Stimulated activated naive CD4-positive, alpha-beta T cell treated with Interleukin-2 at 50 U/mL for 16 hours (primary cell): ENCODE results near the gene AMOTL2.

Experiments
- DNase-seq: peaks from one replicate; lab custom pipeline; 2025; lab: John Stamatoyannopoulos, UW

The AMOTL2 gene

DNA sequence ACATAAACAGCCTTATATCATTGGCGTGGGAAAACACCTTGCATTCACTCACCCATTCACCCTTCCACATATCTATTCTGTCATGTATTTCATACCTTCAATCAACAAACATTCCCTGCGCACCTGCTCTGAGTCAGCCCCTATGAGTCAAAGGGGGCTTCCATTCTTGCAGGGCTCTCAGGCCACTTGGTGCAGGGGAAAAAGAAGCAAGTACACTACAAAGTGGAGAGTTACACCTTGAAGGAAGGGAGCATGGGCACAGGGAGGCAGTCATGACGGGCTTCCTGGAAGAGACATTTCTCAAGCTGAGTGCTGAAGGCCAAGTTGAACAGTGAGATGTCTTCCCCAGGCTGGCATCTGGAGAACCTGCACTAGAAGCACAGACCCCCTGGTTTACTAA lies 4.6 kb upstream of the AMOTL2 start:
- DNase-seq: no peak

DNA sequence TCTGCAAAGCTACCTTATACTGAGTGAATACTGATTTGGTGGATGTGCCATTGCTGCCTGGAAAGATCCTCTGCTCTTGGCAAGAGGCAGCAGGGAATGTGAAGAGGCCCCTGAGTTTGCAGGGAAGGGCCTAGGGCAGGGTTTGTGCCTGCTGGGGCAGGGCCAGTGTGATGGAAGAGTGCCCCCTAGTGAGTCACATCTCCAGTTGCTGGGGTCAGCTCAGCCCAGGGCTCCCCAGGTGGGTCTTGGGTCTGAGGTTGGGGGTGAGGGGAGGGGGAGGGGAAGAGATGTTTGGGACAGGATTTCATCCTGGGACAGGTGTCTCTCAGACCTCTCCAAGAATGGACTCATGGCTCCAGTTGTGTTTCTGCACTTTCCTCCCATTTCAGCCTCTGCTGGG lies 4.1 kb upstream of the AMOTL2 start:
- DNase-seq: no peak

DNA sequence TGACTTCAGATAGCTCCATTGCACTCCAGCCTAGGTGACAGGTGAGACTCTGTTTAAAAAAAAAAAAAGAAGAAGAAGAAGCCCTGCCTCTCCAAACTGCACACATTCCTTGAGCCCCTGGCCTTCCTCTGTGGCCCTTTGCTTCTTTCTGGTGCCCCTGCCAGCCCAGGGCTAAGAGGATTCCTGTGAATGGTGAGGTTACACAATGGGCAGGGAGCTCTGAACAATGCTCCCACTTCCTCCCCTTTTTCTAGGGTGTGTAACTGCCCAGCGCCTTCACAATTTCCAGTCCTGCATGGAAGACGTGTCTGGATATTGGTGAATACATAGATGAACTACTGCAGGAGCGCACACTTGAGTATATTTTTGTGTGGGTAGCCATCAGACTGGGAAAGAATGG lies 3.6 kb upstream of the AMOTL2 start:
- DNase-seq: no peak

DNA sequence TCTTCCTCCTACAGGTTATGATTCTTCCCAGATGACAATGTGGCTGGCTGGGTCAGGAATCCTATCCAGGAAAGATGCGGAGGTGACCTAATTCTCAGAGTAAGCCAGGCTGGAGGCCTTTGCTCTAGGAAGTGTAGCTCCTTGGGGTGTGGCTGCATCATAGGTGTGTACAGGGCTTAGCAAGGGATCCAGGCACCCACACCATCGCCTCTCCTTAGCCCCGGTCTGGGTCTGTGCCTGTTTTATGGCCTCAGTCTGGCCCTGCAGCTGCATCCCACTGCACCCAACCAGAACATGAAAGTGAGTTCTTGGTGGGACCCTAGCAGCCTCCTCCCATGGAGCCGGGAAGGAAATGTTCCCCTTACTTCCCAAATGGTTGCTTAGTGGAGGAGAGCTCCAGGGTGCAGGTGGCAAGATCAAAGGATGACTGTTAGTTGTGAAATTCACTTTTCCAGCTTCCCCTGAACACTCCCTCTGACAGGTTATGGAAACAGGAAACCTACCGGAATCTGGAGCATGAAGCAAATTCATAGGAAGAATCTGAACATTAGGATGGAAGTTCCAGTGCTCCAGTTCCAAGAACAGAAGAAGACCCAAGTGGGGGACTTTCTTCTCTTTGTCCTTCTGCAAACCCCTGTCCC lies 2.7 kb upstream of the AMOTL2 start:
- DNase-seq: no peak

DNA sequence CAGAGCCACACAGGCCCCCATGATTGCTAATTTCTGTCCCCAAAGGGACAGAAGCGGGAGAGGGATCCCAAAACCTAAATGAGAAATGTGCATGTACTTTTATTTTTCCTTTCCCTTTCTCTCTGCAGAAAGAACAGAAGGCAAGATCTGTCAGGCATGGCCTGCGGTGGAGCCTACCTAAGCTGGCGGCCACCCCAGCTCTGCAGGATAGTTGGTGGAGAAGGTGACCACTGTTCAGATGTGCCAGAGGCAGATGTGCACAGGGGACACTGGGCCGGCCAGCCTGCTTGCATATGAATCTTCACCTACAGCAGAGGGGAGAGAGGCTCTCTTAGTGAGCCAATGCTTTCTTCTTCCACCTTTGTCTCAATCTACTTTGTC lies 2.1 kb upstream of the AMOTL2 start:
- DNase-seq: no peak

DNA sequence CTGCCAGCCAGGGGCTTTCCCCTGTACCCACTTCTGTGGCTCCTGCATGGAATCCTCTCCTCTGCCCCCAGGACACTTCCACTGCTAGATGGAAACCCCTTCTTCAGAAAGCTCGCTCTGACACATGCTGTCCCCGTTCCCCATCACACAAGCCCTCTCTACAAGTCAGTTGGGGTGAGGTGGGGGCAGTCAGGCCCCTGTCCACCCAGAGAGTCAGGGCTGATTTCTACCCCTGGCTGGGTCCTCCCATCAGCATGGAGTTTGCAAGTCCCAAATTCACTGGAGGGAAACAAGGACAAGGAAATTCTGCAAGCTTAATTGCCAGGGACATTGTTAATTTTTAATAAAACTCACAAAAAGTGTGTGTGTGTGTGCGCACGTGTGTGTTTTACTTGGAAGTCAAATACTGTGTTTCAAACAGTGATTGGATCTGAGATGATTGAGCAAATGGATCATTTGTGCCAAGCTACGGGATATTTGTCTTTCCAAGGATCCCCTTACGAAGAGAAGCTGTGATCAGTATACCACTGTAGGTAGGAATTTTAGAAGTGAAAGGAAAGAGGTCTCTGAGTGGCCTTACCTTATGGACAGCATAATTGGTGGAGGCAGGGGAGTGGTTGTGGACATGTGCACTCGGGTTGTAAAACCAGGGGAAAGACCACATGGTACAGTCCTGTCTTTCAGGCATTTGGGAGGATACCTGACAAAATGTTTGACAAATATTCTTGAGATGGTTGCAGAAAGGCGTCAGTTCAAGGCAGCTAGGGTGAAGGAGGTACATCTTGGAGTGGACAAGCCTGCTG lies 1.5 kb upstream of the AMOTL2 start:
- no peak for DNase-seq

DNA sequence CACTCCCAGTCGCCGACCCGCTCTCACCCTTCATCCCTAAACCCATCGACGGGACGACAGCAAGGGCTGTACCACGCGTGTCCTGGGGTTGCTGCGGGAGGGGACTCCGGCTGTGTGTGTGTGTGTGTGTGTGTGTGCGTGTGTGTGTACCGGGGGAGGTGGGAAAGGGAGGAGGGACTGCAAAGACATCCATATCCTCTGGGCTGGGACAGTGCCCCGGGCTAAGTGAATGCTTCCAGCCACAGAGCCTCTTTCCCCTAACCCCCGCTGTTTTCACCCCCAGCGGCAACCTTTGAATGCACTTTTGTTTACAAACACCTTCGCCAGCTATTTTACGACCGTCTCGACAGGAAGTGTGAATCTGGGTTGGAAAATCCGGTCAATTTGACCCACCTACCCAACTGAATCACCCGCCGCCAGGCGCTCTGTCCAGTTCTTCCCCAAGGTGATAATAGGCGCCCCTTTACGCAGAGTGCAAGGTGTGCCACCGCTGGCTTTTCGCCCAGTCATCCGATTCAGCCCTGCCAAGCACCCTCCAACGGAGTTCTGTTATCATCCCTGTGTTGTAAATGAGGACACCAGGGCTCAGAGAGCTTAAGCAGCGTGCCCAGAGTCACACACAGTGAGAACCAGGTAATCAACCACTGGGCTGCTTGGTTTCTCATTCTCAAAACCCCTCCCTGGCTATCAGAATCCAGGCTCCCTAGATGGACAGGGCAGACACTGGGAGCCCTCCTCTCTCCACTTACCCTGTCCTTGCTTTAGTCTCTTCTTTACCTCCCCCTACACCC lies 739 bp upstream of the AMOTL2 start:
- DNase-seq: no peak

DNA sequence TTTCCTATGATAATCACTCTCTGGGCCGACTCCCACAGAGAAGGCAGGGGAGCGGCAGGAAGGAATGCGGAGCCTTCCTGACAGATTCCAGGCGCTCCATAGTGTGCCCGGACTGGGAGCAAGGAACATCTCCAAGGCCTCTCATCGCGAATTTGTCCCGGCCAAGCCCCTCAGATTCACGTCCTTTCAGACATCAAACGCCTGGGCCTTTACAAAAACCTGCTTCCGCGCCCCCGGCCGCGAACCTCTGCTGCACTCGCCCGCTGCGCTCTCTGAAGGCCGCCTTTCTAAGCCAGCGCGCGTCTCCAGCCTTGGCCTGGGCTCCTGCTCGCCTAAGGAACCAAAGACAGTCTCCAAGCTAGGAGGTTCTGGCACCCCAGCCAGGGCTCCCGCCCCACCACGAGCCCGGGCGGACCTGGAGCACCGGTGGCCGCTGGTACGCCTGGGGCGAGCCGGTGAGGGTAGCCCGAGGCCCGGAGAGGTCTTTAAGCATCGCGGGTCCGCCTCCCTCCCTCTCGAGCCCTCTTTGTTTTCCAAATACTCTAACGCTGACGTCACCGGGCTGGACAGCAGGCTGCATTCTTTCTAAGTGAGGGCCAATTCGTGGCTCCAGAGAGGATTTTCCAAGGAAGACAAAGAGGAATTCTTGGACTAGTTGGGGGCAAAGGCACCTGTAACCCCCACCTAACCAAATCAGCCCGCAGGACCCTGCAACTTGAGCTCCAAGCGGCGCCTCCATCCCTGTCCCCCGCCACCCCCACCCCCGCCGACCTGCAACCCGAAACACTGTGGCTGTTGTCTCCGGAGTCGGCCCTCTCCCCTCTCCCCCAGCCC lies 759 bp downstream of the AMOTL2 start:
- DNase-seq: no peak

DNA sequence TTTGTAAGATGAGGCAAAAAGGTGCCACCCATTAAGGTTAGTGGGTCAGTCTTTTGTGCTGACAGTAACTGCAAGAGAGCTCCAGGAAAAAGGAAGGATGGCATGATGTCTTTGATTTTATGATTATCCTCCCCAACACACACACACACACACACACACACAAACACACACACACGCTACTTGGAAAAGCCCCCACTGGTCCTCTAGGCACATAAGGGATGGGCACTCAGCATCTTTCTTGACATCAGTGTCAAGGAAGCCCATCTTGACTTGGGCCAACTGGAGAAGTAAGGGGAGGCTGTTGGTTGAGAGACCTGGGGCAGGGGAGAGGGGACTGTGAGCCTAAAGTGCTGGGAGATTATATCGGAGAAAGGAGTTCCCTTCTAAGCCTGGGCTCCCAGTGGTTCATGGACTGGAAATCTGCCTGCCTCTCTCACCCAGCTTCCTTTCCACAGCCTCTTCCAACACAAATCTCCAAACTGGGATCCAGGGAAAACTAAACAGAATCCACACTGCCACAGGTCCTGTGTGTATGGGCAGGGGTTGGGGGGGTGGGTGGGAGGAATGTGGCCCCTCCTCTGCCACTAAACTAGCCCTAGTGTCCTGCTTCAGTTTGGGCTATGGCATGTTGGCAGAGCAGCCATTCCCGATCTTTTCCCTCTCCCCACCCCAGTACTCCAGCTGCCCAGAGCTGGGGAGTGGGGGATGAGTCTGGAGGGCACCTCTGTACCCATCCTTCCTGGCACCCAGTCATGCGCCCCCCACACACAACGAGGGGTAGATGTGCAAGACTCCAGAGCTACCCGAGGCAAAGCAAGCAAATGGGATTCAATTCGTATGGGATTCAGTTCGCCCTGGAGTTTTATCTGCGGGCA lies 1.6 kb downstream of the AMOTL2 start:
- no peak for DNase-seq

DNA sequence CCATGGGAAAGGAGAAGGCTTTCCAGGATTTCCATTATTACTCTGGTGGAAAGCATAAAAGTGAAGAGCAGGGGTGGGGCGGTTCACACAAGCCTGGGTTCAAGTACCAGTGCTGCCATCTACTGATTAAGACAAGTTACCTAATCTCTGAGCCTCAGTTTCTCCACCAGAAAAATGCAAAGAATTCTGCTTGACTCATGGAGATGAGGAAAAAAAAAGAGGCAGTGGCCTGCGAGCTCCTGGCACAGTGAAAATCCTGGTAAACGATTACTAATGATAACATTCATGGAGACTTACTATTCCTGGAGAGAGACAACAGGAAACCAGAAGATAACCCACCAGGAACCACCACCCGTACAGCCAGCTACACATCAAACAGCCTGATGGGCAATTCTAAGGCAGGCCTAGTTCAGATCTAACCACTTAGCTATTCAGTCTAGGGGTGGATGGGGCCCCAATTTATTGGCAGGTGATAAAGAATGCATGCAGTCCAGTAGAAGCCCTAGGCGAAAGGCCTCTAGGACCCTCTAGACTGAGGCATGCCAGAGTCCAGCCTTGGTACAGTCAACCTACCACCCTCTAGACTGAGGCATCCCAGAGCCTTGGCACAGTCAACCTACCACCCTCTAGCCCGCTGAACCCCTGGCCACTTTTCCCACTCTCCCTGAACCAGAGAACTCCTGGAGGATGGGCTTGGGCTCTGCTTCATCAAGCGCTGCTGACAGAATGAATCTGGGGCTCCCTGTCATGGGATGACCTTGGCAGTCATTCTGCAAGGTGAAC lies 2.5 kb downstream of the AMOTL2 start:
- DNase-seq: no peak

DNA sequence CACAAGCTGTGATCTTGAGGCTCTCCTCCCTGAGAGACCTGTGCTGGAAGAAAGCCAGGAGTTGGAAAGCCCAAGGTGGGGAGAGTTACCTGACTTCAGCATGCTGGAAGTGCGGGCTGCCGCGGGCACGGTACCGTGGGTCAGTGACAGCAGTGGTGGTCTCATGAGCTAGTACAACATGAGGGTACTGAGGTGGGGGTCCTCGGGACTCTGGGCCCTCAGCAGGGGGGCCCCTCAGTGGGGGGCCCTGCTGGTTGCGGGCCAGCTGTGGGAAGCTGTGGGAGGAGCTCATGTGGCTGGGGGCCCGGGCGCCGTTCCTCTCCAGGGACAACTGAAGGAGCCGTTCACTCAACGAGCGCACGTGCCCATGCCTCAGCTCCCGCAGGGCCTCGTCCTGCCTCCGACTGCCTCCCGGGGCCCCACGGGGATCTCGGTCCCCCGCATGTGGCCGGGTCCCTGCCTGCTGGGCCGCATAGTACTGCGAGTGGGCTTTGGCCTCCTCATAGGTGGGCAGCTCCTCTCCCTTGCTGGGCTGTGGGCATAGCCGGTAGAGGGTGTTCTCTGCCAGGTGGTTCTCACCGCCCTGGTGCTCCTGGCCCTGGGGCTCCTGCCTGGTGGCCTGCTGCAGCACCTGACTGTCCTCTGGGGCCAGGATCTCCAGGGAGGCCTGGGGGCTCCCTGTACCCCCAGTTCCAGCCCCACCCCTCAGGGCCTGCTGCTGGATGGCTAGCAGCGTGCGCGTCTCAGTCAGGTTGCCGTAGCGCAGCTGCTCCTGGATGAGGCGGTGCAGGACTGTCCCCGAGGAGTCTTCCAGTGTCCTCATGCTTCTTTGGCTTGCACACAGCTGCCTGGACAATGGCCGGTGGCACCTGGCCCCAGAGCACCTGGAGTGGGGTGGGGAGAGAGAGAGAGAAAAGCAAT lies 3.4 kb downstream of the AMOTL2 start:
- DNase-seq: no peak

DNA sequence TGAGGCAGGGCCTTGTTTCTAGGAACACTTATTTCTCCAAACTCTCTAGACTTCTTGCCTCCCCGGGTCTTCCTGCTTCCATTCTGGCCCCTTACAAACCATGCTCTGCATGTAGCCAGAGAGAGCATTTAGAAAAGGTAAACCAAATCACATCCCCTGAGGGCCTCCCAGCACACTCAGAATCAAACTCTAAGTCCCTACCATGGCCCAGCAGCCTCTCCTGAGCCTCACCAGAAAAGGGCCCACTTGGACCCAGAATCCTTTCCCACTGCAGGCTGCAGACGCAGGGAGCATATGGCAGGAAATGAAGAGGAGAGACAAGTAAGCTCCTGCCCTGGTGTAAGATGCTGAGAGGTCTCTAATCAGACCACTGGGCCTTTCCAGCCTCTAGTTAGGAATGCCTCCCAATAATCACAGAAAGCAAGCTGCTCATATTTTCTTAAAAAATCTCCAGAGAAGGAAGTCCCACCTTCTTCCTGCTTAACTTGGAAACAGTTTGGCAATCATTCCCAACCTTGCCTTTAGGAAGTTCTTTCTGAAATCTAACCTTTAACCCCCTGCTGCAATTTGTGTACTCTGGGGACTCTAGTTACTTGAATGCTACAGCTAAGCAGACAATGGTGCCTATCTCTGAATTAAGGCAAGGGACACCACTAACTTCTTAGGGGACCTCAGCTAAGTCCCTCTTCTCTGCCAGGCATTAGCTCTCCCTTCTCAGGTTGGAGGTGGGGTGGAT lies 4.2 kb downstream of the AMOTL2 start:
- DNase-seq: no peak

DNA sequence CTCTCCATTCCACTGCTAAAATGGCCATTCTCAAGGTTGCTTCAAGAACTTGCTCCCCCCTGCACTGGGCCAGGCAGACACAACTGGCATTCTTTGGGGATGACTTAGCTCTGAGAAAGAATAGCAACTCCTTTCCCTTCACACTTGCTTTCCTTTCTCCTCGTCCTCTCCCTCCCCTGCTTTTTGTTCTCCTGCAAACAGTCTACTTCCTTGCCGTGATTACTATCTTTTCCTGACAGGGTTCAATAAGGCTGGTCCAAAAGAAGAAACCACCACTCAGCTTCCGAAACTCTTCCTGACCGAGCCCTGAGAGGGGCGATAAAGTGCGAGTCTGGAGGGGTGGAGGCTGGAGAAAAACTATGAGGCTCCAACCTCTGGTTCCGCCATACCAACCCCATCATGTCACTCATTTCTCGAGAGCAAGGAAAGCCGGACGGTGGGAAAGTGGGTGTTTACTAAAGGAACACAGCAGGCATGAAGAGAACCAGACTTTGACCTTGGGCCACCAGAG lies 5.0 kb downstream of the AMOTL2 start:
- no peak for DNase-seq

DNA sequence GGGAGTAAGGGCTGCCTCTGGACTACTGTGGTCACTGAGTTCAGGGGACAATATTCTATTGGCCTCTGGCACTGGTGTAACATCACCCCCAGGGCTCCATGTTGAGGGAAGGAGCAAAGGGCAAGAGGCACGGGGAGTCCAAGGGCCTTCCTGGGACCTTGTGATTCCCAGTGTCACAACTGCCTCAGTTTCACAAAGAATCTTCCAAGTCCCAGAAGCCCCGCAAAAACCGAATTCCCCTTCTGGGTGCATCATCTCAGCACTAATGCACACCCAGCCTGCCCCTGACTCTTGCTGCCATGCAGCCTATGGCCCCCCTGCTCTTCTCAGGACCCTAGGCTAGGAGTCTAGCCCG lies 5.5 kb downstream of the AMOTL2 start:
- no peak for DNase-seq

DNA sequence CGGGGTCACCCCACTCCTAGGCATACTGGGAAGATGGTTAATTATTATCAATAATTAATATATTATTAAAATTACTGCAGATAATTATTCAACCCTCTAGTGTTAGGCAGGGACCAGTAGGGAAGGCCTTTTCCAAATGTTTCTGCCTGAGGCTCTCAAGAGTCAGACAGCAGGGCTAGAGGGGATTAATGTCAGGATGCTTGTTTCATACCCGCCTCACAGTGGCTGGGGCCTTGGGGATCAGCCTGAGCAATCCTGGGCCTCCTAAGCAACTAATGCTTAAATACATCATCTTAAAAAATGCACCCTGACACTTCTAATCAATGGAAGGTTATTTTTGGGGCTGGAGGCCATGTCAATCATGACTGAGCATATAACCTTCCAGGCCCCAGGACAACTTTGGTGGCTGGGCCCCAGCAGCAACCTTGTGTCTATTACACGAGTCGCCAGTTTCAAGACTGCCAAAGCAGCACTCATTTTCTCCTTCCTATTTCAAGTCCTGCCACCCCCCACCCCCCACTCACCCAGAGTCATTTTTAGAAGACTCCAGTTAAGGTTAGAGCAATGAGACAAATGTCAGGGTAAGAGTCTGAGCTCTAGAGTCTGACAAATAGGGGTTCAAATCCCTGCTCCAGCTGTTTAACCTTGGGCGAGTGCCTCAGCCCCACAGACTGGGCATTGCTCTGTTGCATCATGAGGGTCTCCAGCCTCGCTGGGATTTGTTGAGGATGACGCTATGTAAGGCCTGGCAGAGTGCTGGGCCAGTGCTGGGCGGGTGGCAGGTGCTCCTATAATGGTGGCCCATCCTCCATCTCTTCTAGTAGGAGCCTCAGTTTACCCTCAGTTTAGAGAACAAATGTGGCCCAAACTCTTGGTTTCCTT lies 6.1 kb downstream of the AMOTL2 start:
- DNase-seq: no peak

DNA sequence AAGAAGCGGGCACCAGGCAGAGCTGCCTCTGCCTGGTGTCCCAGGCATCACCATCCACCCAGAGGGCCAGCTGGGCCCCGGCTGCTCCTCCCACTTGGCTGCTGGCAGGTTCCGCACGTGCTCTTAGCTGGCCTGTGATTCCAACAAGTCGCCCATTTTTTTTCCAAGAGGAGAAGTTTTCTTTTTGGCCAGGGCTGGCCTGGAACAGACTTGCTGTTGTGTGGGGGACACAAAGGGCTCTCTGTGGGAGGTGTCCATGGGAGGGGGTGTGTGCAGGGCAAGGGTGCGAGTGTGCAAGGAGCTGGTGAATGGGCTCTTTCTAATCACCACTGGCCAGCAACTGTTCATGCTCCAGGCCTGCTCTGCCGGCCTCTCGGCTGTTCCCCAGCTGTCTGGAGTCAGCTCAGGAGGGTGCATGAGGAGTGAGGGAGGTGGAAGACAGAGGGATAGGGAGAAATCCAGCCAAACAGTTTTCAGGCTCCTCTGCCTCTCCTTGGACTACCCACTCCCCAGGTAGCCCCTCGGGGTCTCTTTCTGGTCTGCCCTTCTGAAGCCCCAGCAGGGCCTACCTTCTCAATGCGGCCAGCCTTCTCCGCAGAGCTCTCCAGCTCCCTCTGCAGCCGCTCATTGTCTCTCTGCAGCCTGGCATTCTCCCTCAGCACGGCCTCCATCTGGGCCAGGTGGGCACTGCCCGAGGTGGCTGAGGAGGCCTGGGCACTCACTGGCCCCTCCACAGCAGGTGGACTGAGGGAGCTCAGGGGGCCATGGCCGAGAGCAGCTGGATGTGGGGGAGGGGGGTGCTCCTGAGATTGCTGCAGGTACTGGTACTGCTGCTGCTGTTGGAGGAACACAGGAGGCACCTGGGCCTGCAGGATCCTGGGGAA lies 7.1 kb downstream of the AMOTL2 start:
- DNase-seq: no peak
